HG03159 (cell line): Measurements from ENCODE around the gene AGR3.

Source experiments
- ATAC-seq: cut with Tn5 transposase; IDR thresholded peaks from one replicate; pipeline ENCODE4 v1.9.1; 2021; ENCODE audit warnings: mild to moderate bottlenecking, moderate library complexity; ENCODE audit not compliant: unreplicated experiment

The AGR3 gene

GRCh38 chr7:16838386-16838785, 43.4 kb downstream of the AGR3 start:
- no peak for ATAC-seq

GRCh38 chr7:16836481-16836880, 45.3 kb downstream of the AGR3 start:
- ATAC-seq, result no peak

- no peak for ATAC-seq
These were observed 48.4 kb downstream of the AGR3 start for GRCh38 chr7:16833373-16833772.

GRCh38 chr7:16826060-16826459, 55.7 kb downstream of the AGR3 start:
- no peak for ATAC-seq

GRCh38 chr7:16822029-16822428, 59.8 kb downstream of the AGR3 start:
- ATAC-seq, result no peak

GRCh38 chr7:16818732-16819131, 63.1 kb downstream of the AGR3 start:
- ATAC-seq, result no peak

GRCh38 chr7:16817536-16817935, 64.2 kb downstream of the AGR3 start:
- no peak for ATAC-seq

GRCh38 chr7:16816824-16817223, 65.0 kb downstream of the AGR3 start:
- no peak for ATAC-seq

GRCh38 chr7:16815001-16815400, 66.8 kb downstream of the AGR3 start:
- ATAC-seq, result no peak

GRCh38 chr7:16813232-16813616, 68.6 kb downstream of the AGR3 start:
- ATAC-seq, result no peak

GRCh38 chr7:16812542-16813231, 69.1 kb downstream of the AGR3 start:
- no peak for ATAC-seq

GRCh38 chr7:16811551-16811950, 70.2 kb downstream of the AGR3 start:
- ATAC-seq, result no peak

GRCh38 chr7:16810573-16810972, 71.2 kb downstream of the AGR3 start:
- ATAC-seq, result no peak

- no peak for ATAC-seq
These were observed 71.7 kb downstream of the AGR3 start for GRCh38 chr7:16810112-16810511.
